ENCODE measurements around the gene HAUS6. TPM values are rescaled to one million over a fixed set of nuclear protein-coding genes. Genes with fewer than 3 reads are reported as not detected.
"Not testable (repeated sequence)": the region's sequence is repeated elsewhere in the genome, so short reads cannot be mapped to it uniquely, and the experiment has no call there.

Gene HAUS6, protein sequence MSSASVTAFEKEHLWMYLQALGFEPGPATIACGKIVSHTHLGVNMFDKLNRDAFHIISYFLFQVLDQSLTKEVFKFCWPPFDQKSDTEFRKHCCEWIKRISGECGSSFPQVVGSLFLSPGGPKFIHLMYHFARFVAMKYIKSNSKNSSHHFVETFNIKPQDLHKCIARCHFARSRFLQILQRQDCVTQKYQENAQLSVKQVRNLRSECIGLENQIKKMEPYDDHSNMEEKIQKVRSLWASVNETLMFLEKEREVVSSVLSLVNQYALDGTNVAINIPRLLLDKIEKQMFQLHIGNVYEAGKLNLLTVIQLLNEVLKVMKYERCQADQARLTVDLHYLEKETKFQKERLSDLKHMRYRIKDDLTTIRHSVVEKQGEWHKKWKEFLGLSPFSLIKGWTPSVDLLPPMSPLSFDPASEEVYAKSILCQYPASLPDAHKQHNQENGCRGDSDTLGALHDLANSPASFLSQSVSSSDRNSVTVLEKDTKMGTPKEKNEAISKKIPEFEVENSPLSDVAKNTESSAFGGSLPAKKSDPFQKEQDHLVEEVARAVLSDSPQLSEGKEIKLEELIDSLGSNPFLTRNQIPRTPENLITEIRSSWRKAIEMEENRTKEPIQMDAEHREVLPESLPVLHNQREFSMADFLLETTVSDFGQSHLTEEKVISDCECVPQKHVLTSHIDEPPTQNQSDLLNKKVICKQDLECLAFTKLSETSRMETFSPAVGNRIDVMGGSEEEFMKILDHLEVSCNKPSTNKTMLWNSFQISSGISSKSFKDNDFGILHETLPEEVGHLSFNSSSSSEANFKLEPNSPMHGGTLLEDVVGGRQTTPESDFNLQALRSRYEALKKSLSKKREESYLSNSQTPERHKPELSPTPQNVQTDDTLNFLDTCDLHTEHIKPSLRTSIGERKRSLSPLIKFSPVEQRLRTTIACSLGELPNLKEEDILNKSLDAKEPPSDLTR
- total RNA-seq = 1 to 10 TPM; 6.5 to 7.9 (median 7.4) TPM

DNA sequence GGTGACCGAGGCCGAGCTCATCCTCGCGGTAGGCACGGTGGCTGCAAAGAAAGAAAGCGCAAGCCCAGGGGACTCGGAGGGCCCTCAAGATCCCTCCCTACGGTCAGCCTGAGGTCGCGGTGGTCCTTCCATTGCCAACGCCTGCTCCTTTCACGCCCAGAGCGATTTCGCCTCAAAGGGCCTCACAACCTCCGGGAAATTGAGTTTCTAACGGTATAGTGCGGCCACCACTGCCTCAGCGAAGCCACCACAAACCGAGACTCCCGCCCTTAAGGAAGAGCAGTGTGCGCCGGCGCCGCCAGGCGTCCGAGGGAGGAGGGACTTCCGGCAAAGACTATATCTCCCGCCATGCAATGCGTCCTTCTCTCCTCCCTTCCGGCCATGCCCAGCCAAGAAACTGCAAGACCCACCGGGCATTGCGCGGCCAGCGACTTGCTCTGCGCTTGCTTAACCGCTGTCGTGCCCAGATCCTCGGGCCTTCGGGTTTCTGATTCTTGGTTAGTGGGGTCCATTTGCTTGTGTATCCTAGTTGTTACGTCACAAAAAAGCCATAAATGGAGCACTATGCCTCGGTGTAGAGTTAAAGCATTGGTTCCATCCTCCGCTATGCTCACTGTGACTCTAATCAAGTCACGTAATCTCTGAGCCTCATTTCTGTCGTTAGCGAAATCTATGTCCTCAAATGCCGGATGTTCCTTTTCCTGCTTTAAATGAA, at the start of gene HAUS6:
TSS of gene HAUS6 (minus strand) at position 274 of the 715 bp plus-strand sequence. CDS start at position 21, 253 bp downstream.
- peak; percentile 96 to 99 for DNase-seq (ENCODE audit: low spot score in 2 of 2)
- intact Hi-C loops (cut with DNase I; ENCODE audit: low total_unique reads) = no loop called here
- TF ChIP-seq, protein P1, sequence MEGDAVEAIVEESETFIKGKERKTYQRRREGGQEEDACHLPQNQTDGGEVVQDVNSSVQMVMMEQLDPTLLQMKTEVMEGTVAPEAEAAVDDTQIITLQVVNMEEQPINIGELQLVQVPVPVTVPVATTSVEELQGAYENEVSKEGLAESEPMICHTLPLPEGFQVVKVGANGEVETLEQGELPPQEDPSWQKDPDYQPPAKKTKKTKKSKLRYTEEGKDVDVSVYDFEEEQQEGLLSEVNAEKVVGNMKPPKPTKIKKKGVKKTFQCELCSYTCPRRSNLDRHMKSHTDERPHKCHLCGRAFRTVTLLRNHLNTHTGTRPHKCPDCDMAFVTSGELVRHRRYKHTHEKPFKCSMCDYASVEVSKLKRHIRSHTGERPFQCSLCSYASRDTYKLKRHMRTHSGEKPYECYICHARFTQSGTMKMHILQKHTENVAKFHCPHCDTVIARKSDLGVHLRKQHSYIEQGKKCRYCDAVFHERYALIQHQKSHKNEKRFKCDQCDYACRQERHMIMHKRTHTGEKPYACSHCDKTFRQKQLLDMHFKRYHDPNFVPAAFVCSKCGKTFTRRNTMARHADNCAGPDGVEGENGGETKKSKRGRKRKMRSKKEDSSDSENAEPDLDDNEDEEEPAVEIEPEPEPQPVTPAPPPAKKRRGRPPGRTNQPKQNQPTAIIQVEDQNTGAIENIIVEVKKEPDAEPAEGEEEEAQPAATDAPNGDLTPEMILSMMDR (IDR thresholded peaks at IDR 0.05) = peak in 1 of 3 donors; percentile 74
- no peak for TF ChIP-seq POLR2A (IDR thresholded peaks at IDR 0.05)
- H3K4me3 ChIP-seq (ENCODE audit: low read depth, poor library complexity, severe bottlenecking) = peak within 1 kb of the TSS; percentile 88
- WGBS, 2 donors = 1 to 2% methylated on average over 37 to 39 of the region's 46 CpGs

DNA sequence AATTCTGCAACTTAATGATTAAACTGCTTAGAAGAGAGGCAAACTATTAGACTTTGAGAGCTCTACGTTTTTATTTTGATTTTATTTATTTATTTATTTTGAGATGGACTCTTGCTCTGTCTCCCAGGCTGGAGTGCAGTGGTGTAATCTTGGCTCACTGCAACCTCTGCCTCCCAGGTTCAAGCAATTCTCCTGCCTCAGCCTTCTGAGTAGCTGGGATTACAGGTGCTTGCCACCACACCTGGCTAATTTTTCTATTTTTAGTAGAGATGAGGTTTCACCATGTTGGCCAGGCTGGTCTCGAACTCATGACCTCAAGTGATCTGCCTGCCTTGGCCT, 49.4 kb upstream of the HAUS6 start:
- WGBS, 2 donors = 70 to 74% methylated on average over 2 of the region's 2 CpGs
- DNase-seq (ENCODE audit: low spot score in 2 of 2); intact Hi-C loops (cut with DNase I; ENCODE audit: low total_unique reads): not testable (repeated sequence)

DNA sequence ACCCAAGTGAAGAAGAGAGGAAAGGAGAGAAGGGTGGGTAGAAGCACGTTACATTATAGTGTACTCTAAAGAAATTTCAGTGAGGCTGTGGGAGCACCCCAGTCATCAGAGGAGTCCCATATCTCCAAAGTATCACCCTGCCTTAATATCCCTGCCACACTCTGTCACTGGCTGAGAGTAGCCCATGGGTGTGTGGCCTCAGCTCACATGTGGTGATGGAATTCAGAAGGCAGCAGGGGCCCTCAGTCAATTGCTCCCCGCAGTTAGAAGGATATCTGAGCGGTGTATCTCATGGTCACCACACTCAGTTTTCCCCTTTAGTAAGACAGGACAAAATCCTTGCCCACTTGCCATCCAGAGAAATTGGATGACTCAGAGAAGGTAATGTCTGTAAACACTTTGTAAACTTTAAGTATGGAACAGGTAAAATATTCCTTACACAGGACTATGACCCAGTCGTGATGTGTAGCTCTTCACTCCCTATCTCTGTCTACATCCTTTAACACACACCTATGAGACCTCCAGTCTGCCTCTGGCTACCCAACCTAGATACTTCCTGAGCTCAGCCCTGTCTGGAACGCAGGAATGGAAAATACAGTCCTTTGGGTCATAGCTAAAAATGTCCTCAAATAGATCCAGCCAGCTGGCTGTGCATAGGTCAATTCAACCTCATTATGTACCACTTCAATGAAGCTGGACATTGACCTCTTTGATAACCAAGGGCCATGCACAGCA, 48.9 kb upstream of the HAUS6 start:
- WGBS, 2 donors = 74 to 89% methylated on average over 5 of the region's 5 CpGs
- DNase-seq (ENCODE audit: low spot score in 2 of 2) = no peak
- intact Hi-C loops (cut with DNase I; ENCODE audit: low total_unique reads) = no loop called here
- no peak overlapping the region for H3K4me3 ChIP-seq (ENCODE audit: low read depth, poor library complexity, severe bottlenecking)
- no peak for TF ChIP-seq POLR2A (IDR thresholded peaks at IDR 0.05)

More for the DNA sequence above, 49.4 kb upstream of the HAUS6 start:
- H3K4me3 ChIP-seq (ENCODE audit: low read depth, poor library complexity, severe bottlenecking) = not testable (repeated sequence)

DNA sequence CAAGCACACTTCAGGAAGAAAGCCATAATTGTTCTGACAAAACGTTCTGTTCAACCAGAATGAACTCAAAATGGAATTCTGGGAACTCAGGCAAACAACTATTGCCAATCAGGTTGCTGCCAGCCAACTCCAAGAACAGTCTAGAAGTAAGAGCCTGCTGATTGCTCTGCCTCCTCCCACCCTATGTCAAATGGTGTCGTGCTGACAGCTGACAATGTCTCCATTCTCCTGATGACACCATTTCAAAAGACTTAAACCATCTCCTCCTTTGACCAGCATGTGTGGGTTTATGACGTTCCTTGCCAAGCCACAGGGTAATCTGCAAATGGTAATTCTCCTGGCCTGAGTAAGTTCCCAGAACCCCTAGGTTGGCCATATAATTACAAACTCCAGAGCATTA, 46.5 kb upstream of the HAUS6 start:
- 55% methylated on average over 3 of the region's 3 CpGs for WGBS, 2 donors
- TF ChIP-seq, protein P1 (IDR thresholded peaks at IDR 0.05) = no peak
- no peak for TF ChIP-seq POLR2A (IDR thresholded peaks at IDR 0.05)
- intact Hi-C loops (cut with DNase I; ENCODE audit: low total_unique reads) = no loop called here
- DNase-seq (ENCODE audit: low spot score in 2 of 2) = no peak
- H3K4me3 ChIP-seq (ENCODE audit: low read depth, poor library complexity, severe bottlenecking) = no peak overlapping the region

DNA sequence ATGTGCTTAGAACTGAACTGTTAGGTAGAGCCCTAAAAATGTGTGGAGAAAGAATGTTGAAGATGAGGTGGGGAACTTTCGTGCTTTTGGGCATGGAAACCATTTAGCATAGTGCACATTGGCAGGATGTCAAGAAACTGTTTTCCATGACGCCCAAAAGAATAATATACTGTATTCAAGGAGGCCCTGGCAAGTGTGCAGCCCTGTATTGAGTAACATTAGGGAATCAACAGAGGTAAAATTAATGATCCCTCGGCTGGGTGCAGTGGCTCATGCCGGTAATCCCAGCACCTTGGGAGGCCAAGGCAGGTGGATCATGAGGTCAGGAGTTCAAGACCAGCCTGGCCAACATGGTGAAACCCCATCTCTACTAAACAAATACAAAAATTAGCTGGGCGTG, 45.5 kb upstream of the HAUS6 start:
- intact Hi-C loops (cut with DNase I; ENCODE audit: low total_unique reads) = no loop called here
- WGBS, 2 donors = 40 to 47% methylated on average over 5 of the region's 5 CpGs
- no peak for DNase-seq (ENCODE audit: low spot score in 2 of 2)
- TF ChIP-seq, protein P1 (IDR thresholded peaks at IDR 0.05) = no peak
- TF ChIP-seq POLR2A (IDR thresholded peaks at IDR 0.05) = no peak
- H3K4me3 ChIP-seq (ENCODE audit: low read depth, poor library complexity, severe bottlenecking) = no peak overlapping the region

DNA sequence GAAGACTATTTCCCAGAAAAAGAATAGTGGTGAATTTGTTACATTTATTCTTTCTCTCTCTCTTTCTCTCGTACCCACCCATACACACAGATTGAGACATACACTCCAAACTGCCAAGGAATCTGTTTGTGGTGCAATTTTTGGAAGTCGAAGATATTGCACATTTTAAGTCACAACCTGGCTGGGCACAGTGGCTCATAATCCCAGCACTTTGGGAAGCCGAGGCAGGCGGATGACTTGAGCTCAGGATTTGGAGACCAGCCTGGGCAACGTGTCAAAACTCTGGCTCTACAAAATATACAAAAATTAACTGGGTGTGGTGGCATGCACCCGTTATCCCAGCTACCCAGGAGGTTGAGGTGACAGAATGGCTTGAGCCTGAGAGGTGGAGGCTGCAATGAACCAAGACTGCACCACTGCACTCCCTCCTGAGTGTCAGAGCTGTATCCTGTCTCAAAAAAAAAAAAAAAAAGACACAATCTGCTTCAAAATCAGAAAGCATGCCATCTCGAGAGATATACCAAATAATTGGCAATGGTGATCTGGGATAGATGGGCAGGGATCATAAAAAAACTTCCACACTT, 43.8 kb upstream of the HAUS6 start:
- H3K4me3 ChIP-seq (ENCODE audit: low read depth, poor library complexity, severe bottlenecking) = no peak overlapping the region
- DNase-seq (ENCODE audit: low spot score in 2 of 2) = peak; percentile 69 to 92
- TF ChIP-seq POLR2A (IDR thresholded peaks at IDR 0.05) = no peak
- TF ChIP-seq, protein P1 (IDR thresholded peaks at IDR 0.05) = no peak
- 51 to 61% methylated on average over 7 of the region's 7 CpGs for WGBS, 2 donors
- intact Hi-C loops (cut with DNase I; ENCODE audit: low total_unique reads) = no loop called here
